ENCODE measurements around the gene ERBB4. TPM values are rescaled to one million over a fixed set of nuclear protein-coding genes. Genes with fewer than 3 reads are reported as not detected.

ERBB4 gene
- total RNA-seq, 1 donor from 2014 or later = 1.2 TPM

DNA sequence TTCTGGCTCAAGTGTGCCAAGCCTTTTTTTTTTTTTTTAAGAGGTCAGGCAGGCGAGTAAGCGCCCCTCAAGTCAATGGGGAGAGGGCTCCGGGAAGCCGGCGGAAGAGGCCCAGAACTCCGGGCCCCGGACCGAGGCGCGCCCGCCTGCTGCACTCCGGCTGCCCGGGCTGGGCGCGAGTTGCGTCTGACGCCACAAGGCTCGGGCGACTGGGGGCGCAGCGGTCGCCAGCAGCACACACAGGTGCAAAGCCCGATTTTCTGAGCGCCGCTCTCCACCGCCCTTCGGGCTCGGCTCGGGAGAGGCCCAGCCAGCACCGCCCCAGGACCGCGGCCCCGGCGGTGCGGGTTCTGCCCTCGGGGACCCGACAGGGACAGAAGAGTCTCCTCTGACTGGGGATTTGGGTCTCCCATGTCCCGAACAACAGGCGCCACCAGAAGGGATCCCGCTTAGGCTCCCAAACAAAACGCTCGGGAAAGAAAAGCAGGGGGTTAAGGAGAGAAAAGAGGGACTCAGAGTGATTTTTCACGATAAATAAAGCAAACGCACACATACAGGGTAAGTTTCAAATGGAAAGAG lies 787 bp downstream of the ERBB4 start:
- Mint-ChIP-seq H3K4me1 (ENCODE audit: low read depth, unreplicated experiment) (peaks cover 2% of the 10 kb centered on the region), H3K27me3 (ENCODE audit: low read depth, unreplicated experiment) (peaks cover 8% of the 10 kb centered on the region), H3K9me3 (ENCODE audit: unreplicated experiment) (no peaks in the 10 kb centered on the region), H3K36me3 (ENCODE audit: low read depth, unreplicated experiment) (no peaks in the 10 kb centered on the region), H3K4me3 (ENCODE audit: unreplicated experiment) (peak overlapping the region; percentile 92), H3K27ac (ENCODE audit: unreplicated experiment) (no peak overlapping the region)
- Histone ChIP-seq H3K9me3 (ENCODE audit: insufficient read depth, low read depth, low read length) (no peaks in the 10 kb centered on the region), H3K79me2 (ENCODE audit: insufficient read depth, low read length) (no peaks in the 10 kb centered on the region), H3K4me2 (ENCODE audit: low read length) (peak overlapping the region; percentile 91), H3K9ac (ENCODE audit: low read length) (peak overlapping the region; percentile 36), H4K20me1 (ENCODE audit: insufficient read depth, low read length) (no peaks in the 10 kb centered on the region), H3K27ac (ENCODE audit: low read depth, low read length) (no peak overlapping the region), H3K4me3 (ENCODE audit: insufficient read depth, low read depth, low read length) (peak overlapping the region; percentile 74), H2AFZ (ENCODE audit: low read depth, low read length) (peak overlapping the region; percentile 79), H3K4me1 (ENCODE audit: insufficient read depth, low read length) (peaks cover 13% of the 10 kb centered on the region), H3K27me3 (ENCODE audit: insufficient read depth, low read length) (peaks cover 24% of the 10 kb centered on the region), H3K36me3 (ENCODE audit: insufficient read depth, low read length) (no peaks in the 10 kb centered on the region)
- FAIRE-seq (no peak), DNase-seq (ENCODE audit: low read depth) (no peak)
- TF ChIP-seq EZH2 (IDR thresholded peaks at IDR 0.05; ENCODE audit: insufficient read depth, low read length) = no peak

DNA sequence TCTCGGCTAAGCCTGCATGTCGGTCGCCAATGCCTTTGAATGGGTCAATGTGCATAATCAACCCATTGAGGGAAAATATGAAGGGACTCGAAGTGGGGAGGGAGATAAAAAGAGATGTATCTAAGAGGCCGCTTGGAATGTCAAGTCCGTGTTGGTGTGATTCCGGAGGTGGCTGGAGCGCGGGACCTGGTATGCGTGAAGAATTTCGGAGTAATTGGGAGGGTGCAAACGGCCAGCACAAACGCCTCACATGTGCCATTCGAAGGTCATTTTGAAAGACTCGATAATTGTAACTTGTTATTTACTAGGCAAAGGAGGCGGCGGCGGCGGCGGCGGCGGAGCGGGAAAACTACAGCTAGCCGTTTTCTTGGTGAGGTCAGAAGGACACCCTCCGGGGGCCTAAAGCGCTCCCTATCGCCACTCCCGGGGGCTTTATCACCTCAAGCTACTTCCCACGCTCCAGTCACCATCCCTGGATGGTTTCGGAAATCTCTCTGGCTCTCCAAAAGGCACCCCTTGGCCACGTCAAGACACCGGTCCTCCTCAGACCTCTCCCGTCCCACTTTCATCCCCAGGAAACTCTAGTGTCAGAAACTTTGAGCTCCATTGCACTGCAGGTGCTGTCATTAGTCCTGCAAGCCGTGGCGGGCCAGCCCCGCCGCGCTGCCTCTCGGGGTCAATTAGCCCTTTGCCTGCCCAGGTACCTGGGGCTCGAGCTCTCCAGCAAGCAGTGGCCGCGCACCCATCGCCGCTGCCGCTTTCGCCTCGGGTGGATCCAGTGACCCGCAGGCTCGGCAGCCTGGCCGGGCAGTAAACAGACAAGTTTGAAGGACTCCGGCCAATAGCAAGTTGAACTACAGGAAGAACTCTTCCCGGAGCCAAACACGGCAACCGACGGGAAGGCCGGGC lies 1.5 kb downstream of the ERBB4 start:
- Histone ChIP-seq H2AFZ (ENCODE audit: low read depth, low read length) (peak overlapping the region; percentile 79), H3K27ac (ENCODE audit: low read depth, low read length) (no peak overlapping the region), H3K9ac (ENCODE audit: low read length) (peak overlapping the region; percentile 34), H3K79me2 (ENCODE audit: insufficient read depth, low read length) (no peaks in the 10 kb centered on the region), H3K27me3 (ENCODE audit: insufficient read depth, low read length) (peaks cover 24% of the 10 kb centered on the region), H3K4me1 (ENCODE audit: insufficient read depth, low read length) (peaks cover 13% of the 10 kb centered on the region), H3K9me3 (ENCODE audit: insufficient read depth, low read depth, low read length) (no peaks in the 10 kb centered on the region), H3K36me3 (ENCODE audit: insufficient read depth, low read length) (no peaks in the 10 kb centered on the region), H3K4me3 (ENCODE audit: insufficient read depth, low read depth, low read length) (peak overlapping the region; percentile 74), H4K20me1 (ENCODE audit: insufficient read depth, low read length) (no peaks in the 10 kb centered on the region), H3K4me2 (ENCODE audit: low read length) (peak overlapping the region; percentile 91)
- no peak for DNase-seq (ENCODE audit: low read depth)
- Mint-ChIP-seq H3K27ac (ENCODE audit: unreplicated experiment) (peak overlapping the region; percentile 77), H3K9me3 (ENCODE audit: unreplicated experiment) (no peaks in the 10 kb centered on the region), H3K4me3 (ENCODE audit: unreplicated experiment) (peak overlapping the region; percentile 92), H3K4me1 (ENCODE audit: low read depth, unreplicated experiment) (peaks cover 2% of the 10 kb centered on the region), H3K27me3 (ENCODE audit: low read depth, unreplicated experiment) (peaks cover 8% of the 10 kb centered on the region), H3K36me3 (ENCODE audit: low read depth, unreplicated experiment) (no peaks in the 10 kb centered on the region)
- TF ChIP-seq, protein P1, sequence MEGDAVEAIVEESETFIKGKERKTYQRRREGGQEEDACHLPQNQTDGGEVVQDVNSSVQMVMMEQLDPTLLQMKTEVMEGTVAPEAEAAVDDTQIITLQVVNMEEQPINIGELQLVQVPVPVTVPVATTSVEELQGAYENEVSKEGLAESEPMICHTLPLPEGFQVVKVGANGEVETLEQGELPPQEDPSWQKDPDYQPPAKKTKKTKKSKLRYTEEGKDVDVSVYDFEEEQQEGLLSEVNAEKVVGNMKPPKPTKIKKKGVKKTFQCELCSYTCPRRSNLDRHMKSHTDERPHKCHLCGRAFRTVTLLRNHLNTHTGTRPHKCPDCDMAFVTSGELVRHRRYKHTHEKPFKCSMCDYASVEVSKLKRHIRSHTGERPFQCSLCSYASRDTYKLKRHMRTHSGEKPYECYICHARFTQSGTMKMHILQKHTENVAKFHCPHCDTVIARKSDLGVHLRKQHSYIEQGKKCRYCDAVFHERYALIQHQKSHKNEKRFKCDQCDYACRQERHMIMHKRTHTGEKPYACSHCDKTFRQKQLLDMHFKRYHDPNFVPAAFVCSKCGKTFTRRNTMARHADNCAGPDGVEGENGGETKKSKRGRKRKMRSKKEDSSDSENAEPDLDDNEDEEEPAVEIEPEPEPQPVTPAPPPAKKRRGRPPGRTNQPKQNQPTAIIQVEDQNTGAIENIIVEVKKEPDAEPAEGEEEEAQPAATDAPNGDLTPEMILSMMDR (IDR thresholded peaks at IDR 0.05; ENCODE audit: insufficient read depth, low read depth, low read length) = no peak
- peak; percentile 77 for TF ChIP-seq EZH2 (IDR thresholded peaks at IDR 0.05; ENCODE audit: insufficient read depth, low read length)
- no peak for FAIRE-seq

DNA sequence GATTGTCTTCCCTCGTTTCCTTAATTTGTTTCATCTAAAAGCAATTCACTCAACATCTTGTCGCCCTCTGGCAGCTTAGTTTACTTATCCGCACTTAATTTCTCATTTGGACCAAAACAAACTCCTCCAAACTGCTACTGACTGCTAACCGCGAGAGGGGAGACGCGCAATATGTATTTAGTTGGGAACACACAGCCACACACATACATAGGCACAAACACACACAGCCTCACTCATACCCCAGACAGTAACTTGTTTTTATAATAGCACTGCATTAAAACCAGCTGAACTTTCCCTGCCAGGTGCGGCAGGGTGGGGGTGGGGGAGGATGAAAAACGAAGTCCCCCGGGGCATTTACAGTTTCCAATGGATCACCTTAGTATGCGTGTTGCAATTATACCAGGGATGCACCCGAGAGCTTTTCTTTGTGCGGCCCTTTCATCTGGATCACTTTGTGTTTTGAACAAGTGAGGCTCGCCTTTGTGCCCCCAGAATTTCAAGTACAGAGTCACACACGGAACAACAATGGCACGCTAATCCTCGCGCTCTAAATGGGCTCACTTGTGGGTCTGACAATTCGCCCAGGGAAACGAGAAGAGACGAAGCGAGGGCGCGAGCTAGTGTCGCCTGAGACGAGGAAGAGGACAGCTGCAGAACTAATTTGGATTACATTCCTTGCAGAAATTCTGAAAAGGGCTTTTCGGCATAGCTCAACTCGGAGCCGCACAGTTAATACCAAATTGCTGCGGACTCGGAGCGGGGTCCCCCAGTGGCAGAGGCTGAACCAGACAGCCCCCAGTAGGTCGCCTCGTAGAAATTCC lies 2.4 kb downstream of the ERBB4 start:
- no peak overlapping the region for H3K27ac ChIP-seq (ENCODE audit: low read depth, low read length)
- H3K27me3 Mint-ChIP-seq (ENCODE audit: low read depth, unreplicated experiment) = peaks cover 8% of the 10 kb centered on the region
- no peaks in the 10 kb centered on the region for H4K20me1 ChIP-seq (ENCODE audit: insufficient read depth, low read length)
- peaks cover 2% of the 10 kb centered on the region for H3K4me1 Mint-ChIP-seq (ENCODE audit: low read depth, unreplicated experiment)
- H3K4me2 ChIP-seq (ENCODE audit: low read length) = peak overlapping the region; percentile 91
- H3K36me3 ChIP-seq (ENCODE audit: insufficient read depth, low read length) = no peaks in the 10 kb centered on the region
- peak overlapping the region; percentile 92 for H3K4me3 Mint-ChIP-seq (ENCODE audit: unreplicated experiment)
- peak overlapping the region; percentile 74 for H3K4me3 ChIP-seq (ENCODE audit: insufficient read depth, low read depth, low read length)
- no peaks in the 10 kb centered on the region for H3K9me3 ChIP-seq (ENCODE audit: insufficient read depth, low read depth, low read length)
- H3K27me3 ChIP-seq (ENCODE audit: insufficient read depth, low read length) = peaks cover 24% of the 10 kb centered on the region
- no peaks in the 10 kb centered on the region for H3K36me3 Mint-ChIP-seq (ENCODE audit: low read depth, unreplicated experiment)
- peaks cover 13% of the 10 kb centered on the region for H3K4me1 ChIP-seq (ENCODE audit: insufficient read depth, low read length)
- H3K27ac Mint-ChIP-seq (ENCODE audit: unreplicated experiment) = peak overlapping the region; percentile 53
- DNase-seq (ENCODE audit: low read depth) (no peak), FAIRE-seq (no peak)
- TF ChIP-seq, protein P1 (IDR thresholded peaks at IDR 0.05; ENCODE audit: insufficient read depth, low read depth, low read length) = no peak
- no peak for TF ChIP-seq EZH2 (IDR thresholded peaks at IDR 0.05; ENCODE audit: insufficient read depth, low read length)
- H3K9ac ChIP-seq (ENCODE audit: low read length) = no peak overlapping the region
- H2AFZ ChIP-seq (ENCODE audit: low read depth, low read length) = peak overlapping the region; percentile 38
- no peaks in the 10 kb centered on the region for H3K79me2 ChIP-seq (ENCODE audit: insufficient read depth, low read length)
- no peaks in the 10 kb centered on the region for H3K9me3 Mint-ChIP-seq (ENCODE audit: unreplicated experiment)

Data from astrocyte (in vitro differentiated cells and primary cell).